Neural progenitor cell (in vitro differentiated cells): Measurements from ENCODE around the gene SND1. TPM values are rescaled to one million over a fixed set of nuclear protein-coding genes. Genes with fewer than 3 reads are reported as not detected.

Source experiments
- DNase-seq: peaks from one replicate; pipeline ENCODE4 v3.0.0-alpha.2; 2016; ENCODE audit warnings: low spot score
- H2AFZ ChIP-seq: fragments of 200-600 bp; sonication (generic); replicated peaks from 2 replicates; pipeline ENCODE4 v1.6.1; 2016; ENCODE audit warnings: antibody characterized with exemption
- H3F3A ChIP-seq: fragments of 200-600 bp; sonication (generic); 2 replicates; pipeline ENCODE4 v1.6.1; 2016; ENCODE audit warnings: antibody characterized with exemption, low read depth
- H3K27ac ChIP-seq: fragments of 200-600 bp; sonication (generic); 2 replicates; pipeline ENCODE4 v1.5.1; 2016; ENCODE audit warnings: mild to moderate bottlenecking
- H3K27me3 ChIP-seq: fragments of 200-600 bp; sonication (generic); 2 replicates; pipeline ENCODE4 v1.6.1; 2016; ENCODE audit warnings: mild to moderate bottlenecking, moderate library complexity
- H3K36me3 ChIP-seq: fragments of 200-600 bp; sonication (generic); 2 replicates; pipeline ENCODE4 v1.5.1; 2016
- H3K4me1 ChIP-seq: fragments of 200-600 bp; sonication (generic); 2 replicates; pipeline ENCODE4 v1.6.1; 2016; ENCODE audit warnings: mixed run types
- H3K4me2 ChIP-seq: fragments of 200-600 bp; sonication (generic); 2 replicates; pipeline ENCODE4 v1.6.1; 2016
- H3K4me3 ChIP-seq: fragments of 200-600 bp; sonication (generic); 2 replicates; pipeline ENCODE4 v1.5.1; 2016
- H3K79me2 ChIP-seq: fragments of 200-600 bp; sonication (generic); 2 replicates; pipeline ENCODE4 v1.6.1; 2016; ENCODE audit warnings: low read depth
- H3K9ac ChIP-seq: fragments of 200-600 bp; sonication (generic); 2 replicates; pipeline ENCODE4 v1.6.1; 2016
- H3K9me3 ChIP-seq: fragments of 200-600 bp; sonication (generic); 2 replicates; pipeline ENCODE4 v1.5.1; 2016; ENCODE audit warnings: low read depth
- H4K20me1 ChIP-seq: fragments of 200-600 bp; sonication (generic); 2 replicates; pipeline ENCODE4 v1.6.1; 2016; ENCODE audit warnings: low read depth
- H3K27ac Mint-ChIP-seq: 3 replicates; pipeline ENCODE4 v1.8.0; 2021; ENCODE audit warnings: mixed read lengths
- H3K27me3 Mint-ChIP-seq: 2 replicates; pipeline ENCODE4 v1.8.0; 2022; ENCODE audit warnings: low read depth, mild to moderate bottlenecking, inconsistent platforms, moderate library complexity, mixed read lengths; ENCODE audit not compliant: insufficient read depth
- H3K36me3 Mint-ChIP-seq: 3 replicates; pipeline ENCODE4 v1.8.0; 2021; ENCODE audit warnings: mixed read lengths
- H3K4me1 Mint-ChIP-seq: 3 replicates; pipeline ENCODE4 v1.8.0; 2021; ENCODE audit warnings: mixed read lengths
- H3K4me3 Mint-ChIP-seq: 3 replicates; pipeline ENCODE4 v1.8.0; 2021; ENCODE audit warnings: mild to moderate bottlenecking, moderate library complexity, mixed read lengths
- H3K9me3 Mint-ChIP-seq: 3 replicates; pipeline ENCODE4 v1.8.0; 2020; ENCODE audit warnings: mixed read lengths
- EZH2 ChIP-seq: fragments of 200-600 bp; sonication (generic); IDR thresholded peaks from 2 replicates; pipeline ENCODE4 v1.6.1; 2017; ENCODE audit warnings: antibody characterized with exemption, mild to moderate bottlenecking, moderate library complexity
- EZH2phosphoT487 ChIP-seq: fragments of 200-600 bp; sonication (generic); IDR thresholded peaks from 2 replicates; pipeline ENCODE4 v1.6.1; 2017; ENCODE audit warnings: antibody characterized with exemption
- total RNA-seq: library from RNA; depleted of rRNA; stranded (reverse); fragments of >200 nt; gene quantifications from 2 replicates; pipeline ENCODE4 v1.2.3, GENCODE V29; 2015; ENCODE audit warnings: low replicate concordance
- TF ChIP-seq, protein P1 (sequence below): fragments of 200-600 bp; sonication (generic); IDR thresholded peaks from 2 replicates; pipeline ENCODE4 v1.5.1; 2017; ENCODE audit warnings: antibody characterized with exemption, mild to moderate bottlenecking

SND1 gene
- total RNA-seq, 1 donor from 2014 or later, result 154 TPM

DNA sequence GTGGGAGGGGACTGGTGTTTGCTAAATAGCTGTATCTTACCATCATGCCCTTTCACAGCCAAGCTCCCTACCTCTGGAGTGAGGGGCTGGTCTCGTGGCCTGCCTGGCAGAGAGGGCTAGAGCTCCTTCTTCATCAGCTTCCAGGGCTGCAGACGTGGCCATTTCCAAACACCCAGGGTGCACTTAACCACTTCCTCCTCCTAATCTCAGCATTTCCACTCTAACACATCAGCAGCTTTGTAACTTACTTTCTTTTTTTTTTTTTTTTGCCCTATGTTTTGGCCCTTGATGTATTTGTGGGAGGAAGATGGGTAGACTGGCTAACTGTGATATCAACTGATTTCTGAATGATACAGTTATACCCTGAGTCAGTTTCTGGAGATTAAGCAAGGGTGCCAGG, 351.8 kb downstream of the SND1 start:
- Mint-ChIP-seq H3K36me3 (peaks cover 35% of the 10 kb centered on the region), H3K27ac (no peak overlapping the region), H3K9me3 (no peaks in the 10 kb centered on the region), H3K27me3 (peaks cover 7% of the 10 kb centered on the region), H3K4me3 (no peak overlapping the region), H3K4me1 (peaks cover 29% of the 10 kb centered on the region)
- Histone ChIP-seq H3K9me3 (no peaks in the 10 kb centered on the region), H4K20me1 (peaks cover 7% of the 10 kb centered on the region), H3K79me2 (no peaks in the 10 kb centered on the region), H3K9ac (no peak overlapping the region), H3K4me1 (peaks cover 4% of the 10 kb centered on the region), H3K36me3 (no peaks in the 10 kb centered on the region), H3F3A (no peaks in the 10 kb centered on the region), H2AFZ (no peak overlapping the region), H3K4me2 (no peak overlapping the region), H3K27me3 (no peaks in the 10 kb centered on the region), H3K4me3 (no peak overlapping the region), H3K27ac (no peak overlapping the region)
- TF ChIP-seq, protein P1, sequence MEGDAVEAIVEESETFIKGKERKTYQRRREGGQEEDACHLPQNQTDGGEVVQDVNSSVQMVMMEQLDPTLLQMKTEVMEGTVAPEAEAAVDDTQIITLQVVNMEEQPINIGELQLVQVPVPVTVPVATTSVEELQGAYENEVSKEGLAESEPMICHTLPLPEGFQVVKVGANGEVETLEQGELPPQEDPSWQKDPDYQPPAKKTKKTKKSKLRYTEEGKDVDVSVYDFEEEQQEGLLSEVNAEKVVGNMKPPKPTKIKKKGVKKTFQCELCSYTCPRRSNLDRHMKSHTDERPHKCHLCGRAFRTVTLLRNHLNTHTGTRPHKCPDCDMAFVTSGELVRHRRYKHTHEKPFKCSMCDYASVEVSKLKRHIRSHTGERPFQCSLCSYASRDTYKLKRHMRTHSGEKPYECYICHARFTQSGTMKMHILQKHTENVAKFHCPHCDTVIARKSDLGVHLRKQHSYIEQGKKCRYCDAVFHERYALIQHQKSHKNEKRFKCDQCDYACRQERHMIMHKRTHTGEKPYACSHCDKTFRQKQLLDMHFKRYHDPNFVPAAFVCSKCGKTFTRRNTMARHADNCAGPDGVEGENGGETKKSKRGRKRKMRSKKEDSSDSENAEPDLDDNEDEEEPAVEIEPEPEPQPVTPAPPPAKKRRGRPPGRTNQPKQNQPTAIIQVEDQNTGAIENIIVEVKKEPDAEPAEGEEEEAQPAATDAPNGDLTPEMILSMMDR, result no peak
- TF ChIP-seq EZH2phosphoT487 (no peak), EZH2 (no peak)
- DNase-seq, result no peak

DNA sequence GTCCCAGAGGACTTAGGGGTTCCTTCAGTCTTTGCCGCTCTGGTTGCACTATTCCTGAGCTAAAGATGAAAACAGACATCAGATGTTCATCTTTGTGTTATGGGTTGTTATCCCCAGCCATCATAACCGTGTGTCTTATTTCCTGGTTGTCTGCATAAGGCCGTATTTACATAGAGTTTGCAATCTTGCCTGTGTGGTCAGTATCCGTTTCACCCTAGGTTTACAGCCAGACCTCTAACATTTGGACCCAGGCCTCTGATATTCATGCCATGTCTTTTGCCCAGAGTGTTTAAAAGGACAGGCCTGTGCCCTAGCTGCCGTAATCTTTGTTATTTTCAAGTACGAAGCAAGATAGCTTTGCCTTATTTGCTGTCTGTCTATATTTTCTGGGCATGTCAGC, 352.6 kb downstream of the SND1 start:
- Mint-ChIP-seq H3K27me3 (peaks cover 5% of the 10 kb centered on the region), H3K27ac (no peak overlapping the region), H3K9me3 (no peaks in the 10 kb centered on the region), H3K4me3 (no peak overlapping the region), H3K36me3 (peaks cover 32% of the 10 kb centered on the region), H3K4me1 (peaks cover 30% of the 10 kb centered on the region)
- no peak overlapping the region for H3K27ac ChIP-seq
- H3K79me2 ChIP-seq, result no peaks in the 10 kb centered on the region
- peaks cover 4% of the 10 kb centered on the region for H3K4me1 ChIP-seq
- no peaks in the 10 kb centered on the region for H3K27me3 ChIP-seq
- no peak overlapping the region for H3K9ac ChIP-seq
- H3F3A ChIP-seq, result peaks cover 1% of the 10 kb centered on the region
- DNase-seq, result no peak
- H3K4me3 ChIP-seq, result no peak overlapping the region
- no peaks in the 10 kb centered on the region for H3K9me3 ChIP-seq
- TF ChIP-seq EZH2phosphoT487 (no peak), EZH2 (no peak)
- TF ChIP-seq, protein P1, result no peak
- no peaks in the 10 kb centered on the region for H3K36me3 ChIP-seq
- no peak overlapping the region for H2AFZ ChIP-seq
- peaks cover 8% of the 10 kb centered on the region for H4K20me1 ChIP-seq
- no peak overlapping the region for H3K4me2 ChIP-seq

DNA sequence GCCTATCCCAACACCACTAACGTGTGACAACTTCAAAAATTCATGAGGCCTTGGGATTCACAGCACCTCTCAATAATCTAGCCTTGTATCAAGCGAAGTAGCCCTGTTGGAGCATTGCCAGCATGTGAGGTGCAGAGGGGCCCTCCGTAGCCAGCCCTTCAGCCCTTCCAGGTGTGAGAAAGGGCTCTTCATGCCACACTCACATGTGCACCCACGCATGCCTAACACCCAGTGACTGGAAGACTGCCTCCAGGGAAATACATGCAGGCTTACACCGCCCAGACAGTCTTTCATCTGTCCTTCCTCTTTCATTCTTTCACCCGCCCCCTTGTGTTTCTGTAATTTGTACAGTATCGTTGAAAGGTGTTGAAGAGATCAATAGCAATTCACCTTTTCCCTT, 353.1 kb downstream of the SND1 start:
- Histone ChIP-seq H3K4me2 (no peak overlapping the region), H3K4me3 (no peak overlapping the region), H3K27me3 (no peaks in the 10 kb centered on the region), H3K4me1 (peaks cover 8% of the 10 kb centered on the region), H2AFZ (no peak overlapping the region), H3K9me3 (no peaks in the 10 kb centered on the region), H3K9ac (no peak overlapping the region), H4K20me1 (peaks cover 12% of the 10 kb centered on the region), H3K27ac (no peak overlapping the region), H3F3A (peaks cover 6% of the 10 kb centered on the region), H3K79me2 (no peaks in the 10 kb centered on the region), H3K36me3 (no peaks in the 10 kb centered on the region)
- TF ChIP-seq EZH2 (no peak), EZH2phosphoT487 (no peak)
- TF ChIP-seq, protein P1, result no peak
- Mint-ChIP-seq H3K27ac (no peak overlapping the region), H3K27me3 (peaks cover 5% of the 10 kb centered on the region), H3K9me3 (no peaks in the 10 kb centered on the region), H3K36me3 (peaks cover 32% of the 10 kb centered on the region), H3K4me1 (peaks cover 32% of the 10 kb centered on the region), H3K4me3 (no peak overlapping the region)
- DNase-seq, result no peak
